Measurements from ENCODE around the gene CNTNAP5. TPM values are rescaled to one million over a fixed set of nuclear protein-coding genes. Genes with fewer than 3 reads are reported as not detected.

CNTNAP5 gene
- total and polyA plus RNA-seq, 9 of the 15 experiments (the other 6 are each of a cell fraction or from before 2014, with no cell fraction given) = not detected

GRCh38 chr2:124272261-124272841, 247.3 kb downstream of the CNTNAP5 start (continued):
- no peak for TF ChIP-seq PPARD (CRISPR knock-in tag; IDR thresholded peaks at IDR 0.05)
- TF ChIP-seq ZZZ3 (IDR thresholded peaks at IDR 0.05) = no peak
- TF ChIP-seq REST (IDR thresholded peaks at IDR 0.05; ENCODE audit: borderline replicate concordance) = no peak
- TF ChIP-seq REST (CRISPR knock-in tag; IDR thresholded peaks at IDR 0.05; ENCODE audit: low read depth) = no peak
- no peak for TF ChIP-seq HOMEZ (CRISPR knock-in tag; IDR thresholded peaks at IDR 0.05)
- TF ChIP-seq CHD1 (IDR thresholded peaks at IDR 0.05; ENCODE audit: low read length) = no peak
- no peak for TF ChIP-seq ESRRA (IDR thresholded peaks at IDR 0.05; ENCODE audit: borderline replicate concordance, low read depth)
- TF ChIP-seq, protein P1, sequence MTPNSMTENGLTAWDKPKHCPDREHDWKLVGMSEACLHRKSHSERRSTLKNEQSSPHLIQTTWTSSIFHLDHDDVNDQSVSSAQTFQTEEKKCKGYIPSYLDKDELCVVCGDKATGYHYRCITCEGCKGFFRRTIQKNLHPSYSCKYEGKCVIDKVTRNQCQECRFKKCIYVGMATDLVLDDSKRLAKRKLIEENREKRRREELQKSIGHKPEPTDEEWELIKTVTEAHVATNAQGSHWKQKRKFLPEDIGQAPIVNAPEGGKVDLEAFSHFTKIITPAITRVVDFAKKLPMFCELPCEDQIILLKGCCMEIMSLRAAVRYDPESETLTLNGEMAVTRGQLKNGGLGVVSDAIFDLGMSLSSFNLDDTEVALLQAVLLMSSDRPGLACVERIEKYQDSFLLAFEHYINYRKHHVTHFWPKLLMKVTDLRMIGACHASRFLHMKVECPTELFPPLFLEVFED (CRISPR knock-in tag; conservative IDR thresholded peaks at IDR 0.05) = no peak
- TF ChIP-seq U2AF2 (optimal IDR thresholded peaks at IDR 0.05; ENCODE audit: low read depth, low read length) = no peak

Data from K562 (cell line).